GM12891 (cell line): ENCODE data around the gene PARM1.
A peak's percentile ranks its signal among the peaks of the same experiment; 100 is the strongest.

Experiments used
- DNase-seq: peaks from one replicate; pipeline ENCODE4 v3.0.0; 2011; ENCODE audit warnings: low spot score; ENCODE audit not compliant: insufficient read length
- FAIRE-seq: peaks from 2 replicates; lab custom pipeline; 2011; peaks lifted over from hg19 to GRCh38; lab: Jason Lieb, UNC
- PAX5 ChIP-seq: IDR thresholded peaks from 2 replicates; pipeline ENCODE4 v1.6.1; 2011; ENCODE audit warnings: low read length, moderate library complexity, mild to moderate bottlenecking; ENCODE audit not compliant: insufficient read depth, severe bottlenecking
- POLR2A ChIP-seq: IDR thresholded peaks from 2 replicates; pipeline ENCODE4 v1.6.1; 2011; ENCODE audit warnings: low read depth, low read length, control low read depth
- POLR2AphosphoS5 ChIP-seq: IDR thresholded peaks from 2 replicates; pipeline ENCODE4 v1.6.1; 2011; ENCODE audit warnings: low read depth, low read length, control low read depth
- POU2F2 ChIP-seq: IDR thresholded peaks from 2 replicates; pipeline ENCODE4 v1.6.1; 2011; ENCODE audit warnings: low read depth, mild to moderate bottlenecking, control low read depth, low read length, moderate library complexity
- SPI1 ChIP-seq: IDR thresholded peaks from 2 replicates; pipeline ENCODE4 v1.6.1; 2011; ENCODE audit warnings: low read depth, low read length, control low read depth
- TAF1 ChIP-seq: IDR thresholded peaks from 2 replicates; pipeline ENCODE4 v1.6.1; 2011; ENCODE audit warnings: low read depth, low read length, control low read depth

Gene PARM1

GRCh38 chr4:74904509-74905065 is 28.3 kb upstream of the PARM1 start:
- FAIRE-seq (no peak), DNase-seq (no peak)
- TF ChIP-seq POU2F2 (no peak), TAF1 (no peak), PAX5 (no peak), POLR2AphosphoS5 (no peak), SPI1 (no peak), POLR2A (no peak)

GRCh38 chr4:74906771-74907170 is 26.1 kb upstream of the PARM1 start:
- TF ChIP-seq POLR2A, result no peak
- TF ChIP-seq POLR2AphosphoS5, result no peak
- TF ChIP-seq TAF1, result no peak
- no peak for TF ChIP-seq SPI1
- no peak for TF ChIP-seq PAX5
- TF ChIP-seq POU2F2, result no peak
- DNase-seq (no peak), FAIRE-seq (no peak)

GRCh38 chr4:74919783-74920182 is 13.1 kb upstream of the PARM1 start:
- no peak for FAIRE-seq
- no peak for DNase-seq
- no peak for TF ChIP-seq TAF1
- TF ChIP-seq SPI1, result no peak
- TF ChIP-seq POLR2AphosphoS5, result no peak
- TF ChIP-seq POLR2A, result no peak
- no peak for TF ChIP-seq POU2F2

- DNase-seq (no peak), FAIRE-seq (peak; percentile 61)
- TF ChIP-seq POLR2AphosphoS5 (no peak), POLR2A (no peak), TAF1 (no peak), PAX5 (no peak), POU2F2 (no peak), SPI1 (no peak)
Measured at GRCh38 chr4:74920704-74921103, 12.2 kb upstream of the PARM1 start.

- FAIRE-seq (no peak), DNase-seq (no peak)
- TF ChIP-seq POLR2AphosphoS5, result no peak
- TF ChIP-seq POU2F2, result no peak
- TF ChIP-seq TAF1, result no peak
- TF ChIP-seq POLR2A, result no peak
Measured at GRCh38 chr4:74921490-74921889, 11.4 kb upstream of the PARM1 start.

GRCh38 chr4:74926007-74926406 is 6.9 kb upstream of the PARM1 start:
- FAIRE-seq (no peak), DNase-seq (no peak)
- TF ChIP-seq TAF1 (no peak), PAX5 (no peak), SPI1 (no peak), POLR2A (no peak), POLR2AphosphoS5 (no peak), POU2F2 (no peak)

- DNase-seq, result peak; percentile 12
- FAIRE-seq, result no peak
- TF ChIP-seq POU2F2 (no peak), SPI1 (peak; percentile 91)
Measured at GRCh38 chr4:74930162-74930561, 2.8 kb upstream of the PARM1 start.

GRCh38 chr4:74931376-74931775 is 1.5 kb upstream of the PARM1 start:
- DNase-seq (no peak), FAIRE-seq (no peak)

GRCh38 chr4:74932010-74932409 is 906 bp upstream of the PARM1 start:
- FAIRE-seq, result no peak
- no peak for DNase-seq
- TF ChIP-seq POLR2A (no peak), POU2F2 (no peak), PAX5 (no peak), POLR2AphosphoS5 (no peak), SPI1 (no peak), TAF1 (no peak)

More at GRCh38 chr4:74931376-74931775, 1.5 kb upstream of the PARM1 start:
- TF ChIP-seq PAX5 (no peak), POLR2AphosphoS5 (no peak), TAF1 (no peak), POLR2A (no peak), POU2F2 (no peak), SPI1 (no peak)

GRCh38 chr4:74933562-74934015 is 673 bp downstream of the PARM1 start:
- TF ChIP-seq POLR2AphosphoS5, result no peak
- no peak for TF ChIP-seq SPI1
- DNase-seq (peak; percentile 5), FAIRE-seq (no peak)

- DNase-seq (no peak), FAIRE-seq (peak; percentile 54)
Measured at GRCh38 chr4:74934016-74934831, 1.3 kb downstream of the PARM1 start.

More at GRCh38 chr4:74934016-74934831, 1.3 kb downstream of the PARM1 start:
- TF ChIP-seq SPI1 (no peak), PAX5 (no peak), TAF1 (no peak), POLR2A (no peak), POLR2AphosphoS5 (no peak), POU2F2 (no peak)
